GM21423 (cell line): Measurements from ENCODE around the gene GRAMD4.
"Not testable (repeated sequence)": the region's sequence is repeated elsewhere in the genome, so short reads cannot be mapped to it uniquely, and the experiment has no call there.

ENCODE experiments used
- ATAC-seq: cut with Tn5 transposase; IDR thresholded peaks from one replicate; pipeline ENCODE4 v1.9.1; 2021; ENCODE audit warnings: mild to moderate bottlenecking, moderate library complexity; ENCODE audit not compliant: unreplicated experiment

The GRAMD4 gene

GRCh38 chr22:46634973-46635685, 14.9 kb downstream of the GRAMD4 start:
- not testable (repeated sequence) for ATAC-seq

- no peak for ATAC-seq
These were observed 15.6 kb downstream of the GRAMD4 start for GRCh38 chr22:46635756-46636155.

GRCh38 chr22:46636221-46637002, 16.2 kb downstream of the GRAMD4 start:
- ATAC-seq, result no peak

GRCh38 chr22:46637711-46638600, 17.8 kb downstream of the GRAMD4 start:
- ATAC-seq, result no peak

- no peak for ATAC-seq
These were observed 18.6 kb downstream of the GRAMD4 start for GRCh38 chr22:46638601-46639431.

GRCh38 chr22:46639843-46640242, 19.7 kb downstream of the GRAMD4 start:
- ATAC-seq, result no peak

- ATAC-seq, result no peak
These were observed 20.3 kb downstream of the GRAMD4 start for GRCh38 chr22:46640293-46641055.

- no peak for ATAC-seq
These were observed 21.7 kb downstream of the GRAMD4 start for GRCh38 chr22:46641811-46642266.

GRCh38 chr22:46642840-46643480, 22.8 kb downstream of the GRAMD4 start:
- ATAC-seq, result not testable (repeated sequence)

GRCh38 chr22:46646531-46647215, 26.5 kb downstream of the GRAMD4 start:
- ATAC-seq, result no peak

- ATAC-seq, result not testable (repeated sequence)
These were observed 28.1 kb downstream of the GRAMD4 start for GRCh38 chr22:46648225-46648820.

GRCh38 chr22:46649141-46650077, 29.2 kb downstream of the GRAMD4 start:
- no peak for ATAC-seq

GRCh38 chr22:46650078-46650810, 30.1 kb downstream of the GRAMD4 start:
- no peak for ATAC-seq

- ATAC-seq, result no peak
These were observed 31.1 kb downstream of the GRAMD4 start for GRCh38 chr22:46651316-46651715.

- ATAC-seq, result no peak
These were observed 32.1 kb downstream of the GRAMD4 start for GRCh38 chr22:46652081-46652846.
